A673 (cell line): ENCODE measurements around the gene MUSTN1. TPM values are rescaled to one million over a fixed set of nuclear protein-coding genes. Genes with fewer than 3 reads are reported as not detected.

Experiments used
- BruUV-seq: library from RNA; stranded (reverse); fragments of 400-500 nt; replicated peaks from 2 replicates; lab custom pipeline; 2021; lab: Mats Ljungman, UMichigan
- CTCF ChIA-PET: fragments of 300-600 bp; sonication (Branson Sonifier 250); formaldehyde crosslinking; loops from one replicate; lab custom pipeline; 2022; ENCODE audit warnings: antibody characterized with exemption; lab: Charles Lee
- POLR2A ChIA-PET: fragments of 300-600 bp; sonication (Branson Sonifier 250); formaldehyde crosslinking; loops from one replicate; lab custom pipeline; 2022; ENCODE audit warnings: antibody characterized with exemption; ENCODE audit not compliant: low non-redundant PET; lab: Charles Lee
- DNase-seq: peaks from one replicate; pipeline ENCODE4 v3.0.0-alpha.2; 2015; ENCODE audit warnings: low spot score
- H3K27ac ChIP-seq: fragments of 200-600 bp; sonication (generic); 2 replicates; pipeline ENCODE4 v1.5.1; 2016; ENCODE audit warnings: mixed run types, low read depth, mild to moderate bottlenecking, mixed read lengths, antibody characterized with exemption, low read length; ENCODE audit not compliant: poor library complexity, severe bottlenecking
- H3K27me3 ChIP-seq: fragments of 200-600 bp; sonication (generic); replicated peaks from 2 replicates; pipeline ENCODE4 v1.6.1; 2017; ENCODE audit warnings: mixed run types, low read depth, mild to moderate bottlenecking, mixed read lengths, antibody characterized with exemption, low read length; ENCODE audit not compliant: insufficient read depth, poor library complexity
- H3K36me3 ChIP-seq: fragments of 200-600 bp; sonication (generic); 2 replicates; pipeline ENCODE4 v1.6.1; 2016; ENCODE audit warnings: mixed run types, mild to moderate bottlenecking, mixed read lengths, antibody characterized with exemption, low read length; ENCODE audit not compliant: insufficient read depth, poor library complexity, severe bottlenecking
- H3K4me1 ChIP-seq: fragments of 200-600 bp; sonication (generic); 2 replicates; pipeline ENCODE4 v1.6.1; 2017; ENCODE audit warnings: mixed run types, mild to moderate bottlenecking, mixed read lengths, antibody characterized with exemption, low read length; ENCODE audit not compliant: insufficient read depth, poor library complexity, severe bottlenecking
- H3K4me3 ChIP-seq: fragments of 200-600 bp; sonication (generic); 2 replicates; pipeline ENCODE4 v1.5.1; 2016; ENCODE audit warnings: low read depth, mixed run types, mild to moderate bottlenecking, mixed read lengths, low read length; ENCODE audit not compliant: poor library complexity, severe bottlenecking
- H3K9me3 ChIP-seq: fragments of 200-600 bp; sonication (generic); 2 replicates; pipeline ENCODE4 v1.6.1; 2016; ENCODE audit warnings: mixed run types, low read depth, mild to moderate bottlenecking, mixed read lengths, antibody characterized with exemption, low read length; ENCODE audit not compliant: poor library complexity, severe bottlenecking
- EZH2 ChIP-seq: fragments of 200-600 bp; sonication (generic); IDR thresholded peaks from 2 replicates; pipeline ENCODE4 v1.6.1; 2017; ENCODE audit warnings: borderline replicate concordance, low read depth, mild to moderate bottlenecking, mixed read lengths, antibody characterized with exemption, low read length; ENCODE audit not compliant: poor library complexity, severe bottlenecking
- intact Hi-C: fragments of 100-400 bp; cut with micrococcal nuclease; formaldehyde crosslinking; loops from one replicate; pipeline ENCODE4 v1.10.0; 2022; ENCODE audit not compliant: unreplicated experiment
- total RNA-seq: library from RNA; stranded (reverse); gene quantifications from 2 replicates; pipeline ENCODE4 v1.2.3, GENCODE V29; 2021
- TF ChIP-seq, protein P1 (sequence below): fragments of 300-800, 200-600 bp; sonication (generic); conservative IDR thresholded peaks from 2 replicates; pipeline ENCODE4 v1.5.1; 2017; ENCODE audit warnings: low read depth, mild to moderate bottlenecking, antibody characterized with exemption, low read length, moderate library complexity, mixed read lengths

Gene MUSTN1
- total RNA-seq, 1 experiment from 2014 or later, result not detected

DNA sequence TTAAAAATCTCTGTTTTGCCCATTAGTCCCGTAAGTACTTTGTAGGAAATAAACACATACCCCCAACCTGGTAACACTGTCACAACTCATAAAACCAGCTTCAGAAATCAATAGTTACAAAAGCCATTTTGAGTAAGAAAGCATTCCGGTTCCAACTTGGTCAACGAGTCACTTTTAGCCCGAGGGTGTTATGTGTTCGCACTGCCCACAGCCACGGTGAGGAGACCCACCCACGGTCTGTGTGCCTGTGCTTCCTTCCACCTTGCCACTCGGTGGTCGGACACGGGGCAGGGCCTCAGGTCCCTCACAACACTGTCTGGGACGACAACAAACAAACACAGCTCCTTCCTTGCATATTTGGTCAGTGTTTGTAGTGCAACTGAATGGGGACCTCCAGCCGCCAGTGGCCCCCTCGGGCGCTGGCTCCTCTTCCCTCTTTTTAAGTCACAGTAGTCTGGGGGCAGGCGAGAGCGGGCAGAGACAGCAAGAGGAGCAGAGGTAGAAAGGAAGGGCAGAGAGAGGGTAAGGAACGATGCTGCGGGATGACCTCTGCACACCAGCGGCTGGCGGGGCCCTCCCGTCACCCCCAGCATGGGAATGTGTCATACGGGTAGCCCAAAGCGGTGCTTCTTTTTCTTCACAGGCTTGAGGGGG, 5.2 kb upstream of the MUSTN1 start:
- ChIA-PET CTCF (no interaction called here), POLR2A (no interaction called here)
- no peak overlapping the region for H3K27ac ChIP-seq
- intact Hi-C loops, result no loop called here
- no peak overlapping the region for H3K4me3 ChIP-seq
- no peak for TF ChIP-seq EZH2
- TF ChIP-seq, protein P1, sequence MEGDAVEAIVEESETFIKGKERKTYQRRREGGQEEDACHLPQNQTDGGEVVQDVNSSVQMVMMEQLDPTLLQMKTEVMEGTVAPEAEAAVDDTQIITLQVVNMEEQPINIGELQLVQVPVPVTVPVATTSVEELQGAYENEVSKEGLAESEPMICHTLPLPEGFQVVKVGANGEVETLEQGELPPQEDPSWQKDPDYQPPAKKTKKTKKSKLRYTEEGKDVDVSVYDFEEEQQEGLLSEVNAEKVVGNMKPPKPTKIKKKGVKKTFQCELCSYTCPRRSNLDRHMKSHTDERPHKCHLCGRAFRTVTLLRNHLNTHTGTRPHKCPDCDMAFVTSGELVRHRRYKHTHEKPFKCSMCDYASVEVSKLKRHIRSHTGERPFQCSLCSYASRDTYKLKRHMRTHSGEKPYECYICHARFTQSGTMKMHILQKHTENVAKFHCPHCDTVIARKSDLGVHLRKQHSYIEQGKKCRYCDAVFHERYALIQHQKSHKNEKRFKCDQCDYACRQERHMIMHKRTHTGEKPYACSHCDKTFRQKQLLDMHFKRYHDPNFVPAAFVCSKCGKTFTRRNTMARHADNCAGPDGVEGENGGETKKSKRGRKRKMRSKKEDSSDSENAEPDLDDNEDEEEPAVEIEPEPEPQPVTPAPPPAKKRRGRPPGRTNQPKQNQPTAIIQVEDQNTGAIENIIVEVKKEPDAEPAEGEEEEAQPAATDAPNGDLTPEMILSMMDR, result no peak
- no peaks in the 10 kb centered on the region for H3K4me1 ChIP-seq
- DNase-seq, result no peak
- H3K36me3 ChIP-seq, result no peaks in the 10 kb centered on the region
- H3K27me3 ChIP-seq, result no peaks in the 10 kb centered on the region
- no TSS peak for BruUV-seq
- H3K9me3 ChIP-seq, result no peaks in the 10 kb centered on the region

DNA sequence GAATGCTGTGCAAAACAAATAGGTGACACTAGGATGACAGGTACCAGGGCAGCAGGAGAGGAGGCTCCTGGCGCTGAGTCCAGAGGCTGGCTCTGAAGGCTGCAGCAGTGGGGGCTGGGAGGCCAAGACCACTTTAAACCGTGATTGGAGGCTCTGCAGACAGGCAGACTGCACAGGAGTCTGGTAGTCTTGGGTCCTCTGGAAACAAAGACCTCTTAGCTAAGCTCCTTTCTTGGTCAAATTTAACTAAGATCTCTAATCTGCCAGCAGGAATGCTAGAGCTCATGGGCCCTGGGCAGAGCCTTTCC, 4.4 kb upstream of the MUSTN1 start:
- H3K27ac ChIP-seq, result no peak overlapping the region
- POLR2A ChIA-PET, result no interaction called here
- no peak for TF ChIP-seq EZH2
- TF ChIP-seq, protein P1, result no peak
- CTCF ChIA-PET, result no interaction called here
- H3K4me3 ChIP-seq, result no peak overlapping the region
- no peaks in the 10 kb centered on the region for H3K36me3 ChIP-seq
- BruUV-seq, result no TSS peak
- intact Hi-C loops, result no loop called here
- no peaks in the 10 kb centered on the region for H3K4me1 ChIP-seq
- no peak for DNase-seq
- no peaks in the 10 kb centered on the region for H3K27me3 ChIP-seq
- no peaks in the 10 kb centered on the region for H3K9me3 ChIP-seq

DNA sequence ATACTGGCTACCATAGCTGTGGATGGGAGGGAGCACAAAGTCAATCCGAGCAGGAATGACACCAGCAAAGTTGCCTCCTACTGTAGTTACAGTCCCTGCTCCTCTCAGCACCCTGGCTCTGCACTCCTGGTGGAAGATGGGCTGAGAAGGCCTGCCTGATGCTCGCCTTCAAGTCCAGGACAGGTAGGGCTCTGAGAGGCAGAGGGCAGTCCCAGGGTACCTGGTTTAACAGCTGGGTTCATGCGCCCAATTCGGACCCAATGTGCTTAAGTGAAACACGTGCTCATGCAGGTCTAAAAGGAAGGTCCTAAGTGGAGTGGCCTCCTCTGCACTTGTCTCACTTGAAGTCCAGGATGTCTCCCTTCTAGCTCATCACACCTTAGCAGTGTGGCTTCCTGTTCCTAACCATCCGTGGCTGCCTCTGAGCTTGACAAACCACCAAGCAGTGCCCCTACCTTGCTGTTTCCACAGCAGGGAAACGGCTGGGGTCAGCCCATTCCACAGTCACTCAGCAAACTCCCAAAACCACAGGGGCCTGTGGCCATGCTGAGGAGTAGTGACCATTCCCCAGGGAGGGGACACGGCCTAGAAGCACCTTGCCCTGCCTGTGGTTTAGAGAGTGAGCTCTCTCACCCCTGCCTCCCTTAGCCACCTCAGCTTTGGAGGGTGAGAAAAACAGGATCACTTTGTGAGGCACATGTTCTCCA, 3.9 kb upstream of the MUSTN1 start:
- intact Hi-C loops, result no loop called here
- H3K4me3 ChIP-seq, result no peak overlapping the region
- no peaks in the 10 kb centered on the region for H3K9me3 ChIP-seq
- CTCF ChIA-PET, result no interaction called here
- POLR2A ChIA-PET, result no interaction called here
- TF ChIP-seq, protein P1, result no peak
- no peak for TF ChIP-seq EZH2
- no peaks in the 10 kb centered on the region for H3K36me3 ChIP-seq
- H3K27ac ChIP-seq, result no peak overlapping the region
- no peaks in the 10 kb centered on the region for H3K27me3 ChIP-seq
- no TSS peak for BruUV-seq
- H3K4me1 ChIP-seq, result no peaks in the 10 kb centered on the region
- no peak for DNase-seq
